Activated CD8-positive, alpha-beta memory T cell treated with anti-CD3 and anti-CD28 coated beads for 24 hours (primary cell): ENCODE measurements around the gene SYCP3.
"Not testable (repeated sequence)": the region's sequence is repeated elsewhere in the genome, so short reads cannot be mapped to it uniquely, and the experiment has no call there.

ENCODE experiments used
- DNase-seq: peaks from one replicate; pipeline ENCODE4 v3.0.0-alpha.2; 2020

The SYCP3 gene

GRCh38 chr12:101759396-101760047 lies 20.3 kb upstream of the SYCP3 start:
- no peak for DNase-seq

- no peak for DNase-seq
These were observed 10.9 kb upstream of the SYCP3 start for GRCh38 chr12:101750152-101750551.

GRCh38 chr12:101749657-101750056 lies 10.4 kb upstream of the SYCP3 start:
- DNase-seq = no peak

GRCh38 chr12:101748907-101749306 lies 9.6 kb upstream of the SYCP3 start:
- DNase-seq = no peak

- DNase-seq = no peak
These were observed 8.4 kb upstream of the SYCP3 start for GRCh38 chr12:101747697-101748096.

- DNase-seq = no peak
These were observed 7.4 kb upstream of the SYCP3 start for GRCh38 chr12:101746661-101747060.

GRCh38 chr12:101746196-101746595 lies 6.9 kb upstream of the SYCP3 start:
- no peak for DNase-seq

- DNase-seq = no peak
These were observed 6.2 kb upstream of the SYCP3 start for GRCh38 chr12:101745481-101745880.

- no peak for DNase-seq
These were observed 4.6 kb upstream of the SYCP3 start for GRCh38 chr12:101743724-101744472.

GRCh38 chr12:101743242-101743641 lies 4.0 kb upstream of the SYCP3 start:
- no peak for DNase-seq

GRCh38 chr12:101740980-101741379 lies 1.7 kb upstream of the SYCP3 start:
- DNase-seq = no peak

GRCh38 chr12:101740566-101740965 lies 1.3 kb upstream of the SYCP3 start:
- DNase-seq = no peak

GRCh38 chr12:101737476-101737875 lies 1.8 kb downstream of the SYCP3 start:
- no peak for DNase-seq

GRCh38 chr12:101734482-101734881 lies 4.8 kb downstream of the SYCP3 start:
- not testable (repeated sequence) for DNase-seq

GRCh38 chr12:101733166-101733565 lies 6.1 kb downstream of the SYCP3 start:
- DNase-seq = no peak

- DNase-seq = no peak
These were observed 6.9 kb downstream of the SYCP3 start for GRCh38 chr12:101732318-101732717.

GRCh38 chr12:101729842-101730241 lies 9.4 kb downstream of the SYCP3 start:
- DNase-seq = no peak

- no peak for DNase-seq
These were observed 12.2 kb downstream of the SYCP3 start for GRCh38 chr12:101727098-101727497.

- DNase-seq = no peak
These were observed 16.9 kb downstream of the SYCP3 start for GRCh38 chr12:101722392-101722791.

GRCh38 chr12:101720118-101720517 lies 19.1 kb downstream of the SYCP3 start:
- DNase-seq = no peak

- no peak for DNase-seq
These were observed 19.7 kb downstream of the SYCP3 start for GRCh38 chr12:101719566-101719965.

GRCh38 chr12:101714877-101715444 lies 24.3 kb downstream of the SYCP3 start:
- no peak for DNase-seq

- no peak for DNase-seq
These were observed 25.3 kb downstream of the SYCP3 start for GRCh38 chr12:101713930-101714329.

GRCh38 chr12:101713059-101713682 lies 26.1 kb downstream of the SYCP3 start:
- no peak for DNase-seq
